HepG2 (cell line): ENCODE measurements around the gene THUMPD2. TPM values are rescaled to one million over a fixed set of nuclear protein-coding genes. Genes with fewer than 3 reads are reported as not detected.
A peak's percentile ranks its signal among the peaks of the same experiment; 100 is the strongest.

Experiments
- CBFB ChIP-seq: sonication (generic); formaldehyde crosslinking; IDR thresholded peaks from 2 replicates; pipeline ENCODE4 v1.4.0; 2020; ENCODE audit warnings: missing genetic modification reagents
- GABPA ChIP-seq, 2 experiments: IDR thresholded peaks; 2 replicates each; pipeline ENCODE4 v1.6.1; 2011 to 2016; ENCODE audit warnings: low read depth in 2 of 2, low read length in 1 of 2, missing biosample characterization in 1 of 2, missing genetic modification characterization in 1 of 2
- JUNB ChIP-seq: sonication (generic); formaldehyde crosslinking; IDR thresholded peaks from 2 replicates; pipeline ENCODE4 v1.8.0; 2022; ENCODE audit warnings: missing genetic modification reagents, mild to moderate bottlenecking, borderline replicate concordance
- PHF5A ChIP-seq: IDR thresholded peaks from one replicate; pipeline ENCODE4 v1.6.1; 2018; ENCODE audit warnings: low read depth, missing genetic modification reagents; ENCODE audit not compliant: unreplicated experiment
- ZFP36 ChIP-seq: fragments of 150-350 bp; IDR thresholded peaks from 2 replicates; pipeline ENCODE4 v1.6.1; 2018; ENCODE audit warnings: borderline replicate concordance, low read length, low read depth; ENCODE audit not compliant: partially characterized antibody
- ZNF556 ChIP-seq: sonication (generic); formaldehyde crosslinking; IDR thresholded peaks from 2 replicates; pipeline ENCODE4 v1.4.0; 2020; ENCODE audit warnings: mild to moderate bottlenecking, missing genetic modification reagents, borderline replicate concordance
- ZNF749 ChIP-seq: sonication (generic); formaldehyde crosslinking; IDR thresholded peaks from 2 replicates; pipeline ENCODE4 v1.8.0; 2022; ENCODE audit warnings: mild to moderate bottlenecking, missing genetic modification reagents, moderate library complexity, borderline replicate concordance
- polyA plus RNA-seq, 8 experiments: library from polyadenylated mRNA; depleted of rRNA in 3 of 8; stranded (reverse) in 7 of 8; unstranded in 1 of 8; fragments of >200 nt; fragmentation: Illumina TruSeq in 4 of 8; extraction: Trizol in 4 of 8; gene quantifications; 2 replicates each; pipeline versions ENCODE4 v1.2.1 to v1.2.3, GENCODE V29; 2011 to 2016; ENCODE audit warnings: low read depth in 4 of 8, missing spikeins in 1 of 8, mixed read lengths in 1 of 8; ENCODE audit not compliant: insufficient read depth in 1 of 8
- total RNA-seq, 5 experiments: library from RNA; depleted of rRNA; stranded (reverse); fragments of >200 nt; fragmentation: Illumina TruSeq; extraction: Trizol; gene quantifications; 2 replicates each; pipeline ENCODE4 v1.2.3, GENCODE V29; 2016; ENCODE audit warnings: low read depth in 1 of 5
- TF ChIP-seq, protein P1 (sequence below), 2 experiments: sonication (generic) in 1 of 2; formaldehyde crosslinking in 1 of 2; IDR thresholded peaks; 2 replicates each; pipeline versions ENCODE4 v1.6.1 to v1.9.0; 2014 to 2022; ENCODE audit warnings: antibody characterized with exemption in 1 of 2, borderline replicate concordance in 1 of 2, inconsistent platforms in 1 of 2, low read depth in 1 of 2, missing genetic modification reagents in 1 of 2
- TF ChIP-seq, protein P2 (sequence below): IDR thresholded peaks from 2 replicates; pipeline ENCODE4 v1.6.1; 2016; ENCODE audit warnings: missing biosample characterization, missing genetic modification reagents, low read depth
- TF ChIP-seq, protein P3 (sequence below): sonication (generic); formaldehyde crosslinking; IDR thresholded peaks from 2 replicates; pipeline ENCODE4 v1.4.0; 2020; ENCODE audit warnings: missing genetic modification reagents, mild to moderate bottlenecking, borderline replicate concordance
- TF ChIP-seq, protein P4 (sequence below): sonication (generic); formaldehyde crosslinking; IDR thresholded peaks from 2 replicates; pipeline ENCODE4 v1.5.0; 2020; ENCODE audit warnings: missing genetic modification reagents
- TF ChIP-seq, protein P5 (sequence below): sonication (generic); formaldehyde crosslinking; IDR thresholded peaks from 2 replicates; pipeline ENCODE4 v1.4.0; 2020; ENCODE audit warnings: mild to moderate bottlenecking, missing genetic modification reagents
- TF ChIP-seq, protein P6 (sequence below): sonication (generic); formaldehyde crosslinking; conservative IDR thresholded peaks from 2 replicates; pipeline ENCODE4 v1.8.0; 2022; ENCODE audit warnings: low read depth, missing genetic modification reagents

THUMPD2 gene
- total and polyA plus RNA-seq, 2 of the 13 experiments (the other 11 are each of a cell fraction or from before 2014, with no cell fraction given) = 11.8 to 15.6 TPM

DNA sequence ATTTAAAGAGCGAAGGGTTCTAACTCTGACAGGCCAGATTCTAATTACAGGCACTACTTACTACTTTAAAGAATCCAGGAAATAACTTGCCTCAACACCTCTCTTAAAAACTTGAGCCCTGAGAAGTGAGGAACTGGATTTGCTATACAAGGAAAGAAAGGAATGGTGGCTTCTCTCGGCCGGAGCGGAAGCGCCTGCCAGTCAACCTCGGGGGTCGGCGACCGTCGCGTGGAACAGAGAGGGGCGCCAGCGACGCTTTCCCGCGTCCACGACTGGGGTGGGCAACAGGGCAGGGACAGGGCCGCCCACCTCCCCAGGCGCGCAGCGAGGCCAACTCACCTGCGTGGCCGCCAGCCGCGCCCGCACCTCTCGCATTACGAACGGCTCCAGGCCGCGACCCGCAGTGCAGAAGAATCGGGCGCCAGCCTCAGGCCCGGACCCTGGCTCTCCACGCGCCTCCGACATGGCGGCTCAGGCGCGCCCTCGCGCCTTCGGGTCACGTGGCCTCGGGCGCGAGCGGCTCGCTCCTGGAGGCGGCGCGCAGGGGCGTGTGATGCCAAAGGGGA, at the start of gene THUMPD2 (continued):
- TF ChIP-seq, protein P1, sequence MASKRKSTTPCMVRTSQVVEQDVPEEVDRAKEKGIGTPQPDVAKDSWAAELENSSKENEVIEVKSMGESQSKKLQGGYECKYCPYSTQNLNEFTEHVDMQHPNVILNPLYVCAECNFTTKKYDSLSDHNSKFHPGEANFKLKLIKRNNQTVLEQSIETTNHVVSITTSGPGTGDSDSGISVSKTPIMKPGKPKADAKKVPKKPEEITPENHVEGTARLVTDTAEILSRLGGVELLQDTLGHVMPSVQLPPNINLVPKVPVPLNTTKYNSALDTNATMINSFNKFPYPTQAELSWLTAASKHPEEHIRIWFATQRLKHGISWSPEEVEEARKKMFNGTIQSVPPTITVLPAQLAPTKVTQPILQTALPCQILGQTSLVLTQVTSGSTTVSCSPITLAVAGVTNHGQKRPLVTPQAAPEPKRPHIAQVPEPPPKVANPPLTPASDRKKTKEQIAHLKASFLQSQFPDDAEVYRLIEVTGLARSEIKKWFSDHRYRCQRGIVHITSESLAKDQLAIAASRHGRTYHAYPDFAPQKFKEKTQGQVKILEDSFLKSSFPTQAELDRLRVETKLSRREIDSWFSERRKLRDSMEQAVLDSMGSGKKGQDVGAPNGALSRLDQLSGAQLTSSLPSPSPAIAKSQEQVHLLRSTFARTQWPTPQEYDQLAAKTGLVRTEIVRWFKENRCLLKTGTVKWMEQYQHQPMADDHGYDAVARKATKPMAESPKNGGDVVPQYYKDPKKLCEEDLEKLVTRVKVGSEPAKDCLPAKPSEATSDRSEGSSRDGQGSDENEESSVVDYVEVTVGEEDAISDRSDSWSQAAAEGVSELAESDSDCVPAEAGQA (IDR thresholded peaks at IDR 0.05; ENCODE audit: low read depth) = no peak; the same call in 1 of the 2 replicates
- TF ChIP-seq, protein P1 (CRISPR knock-in tag; IDR thresholded peaks at IDR 0.05; ENCODE audit: borderline replicate concordance) = peak; percentile 79; the same call in 1 of the 2 replicates
- TF ChIP-seq ZNF556 (CRISPR knock-in tag) (peak; percentile 84; the same call in 1 of the 2 replicates), CBFB (peak; percentile 88), GABPA (IDR thresholded peaks at IDR 0.05; ENCODE audit: low read depth, low read length) (no peak), GABPA (CRISPR knock-in tag; IDR thresholded peaks at IDR 0.05; ENCODE audit: low read depth) (no peak), ZFP36 (no peak), PHF5A (CRISPR knock-in tag) (no peak), JUNB (CRISPR knock-in tag) (no peak), ZNF749 (CRISPR knock-in tag) (no peak)
- TF ChIP-seq, protein P2, sequence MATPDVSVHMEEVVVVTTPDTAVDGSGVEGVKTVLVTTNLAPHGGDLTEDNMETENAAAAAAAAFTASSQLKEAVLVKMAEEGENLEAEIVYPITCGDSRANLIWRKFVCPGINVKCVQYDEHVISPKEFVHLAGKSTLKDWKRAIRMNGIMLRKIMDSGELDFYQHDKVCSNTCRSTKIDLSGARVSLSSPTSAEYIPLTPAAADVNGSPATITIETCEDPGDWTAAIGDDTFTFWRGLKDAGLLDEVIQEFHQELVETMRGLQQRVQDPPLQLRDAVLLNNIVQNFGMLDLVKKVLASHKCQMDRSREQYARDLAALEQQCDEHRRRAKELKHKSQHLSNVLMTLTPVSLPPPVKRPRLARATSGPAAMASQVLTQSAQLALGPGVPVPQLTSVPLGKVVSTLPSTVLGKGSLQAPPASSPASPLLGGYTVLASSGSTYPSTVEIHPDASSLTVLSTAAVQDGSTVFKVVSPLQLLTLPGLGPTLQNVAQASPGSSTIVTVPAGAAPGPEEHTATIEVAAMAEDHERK (CRISPR knock-in tag) = peak; percentile 16; the same call in 1 of the 2 replicates
- TF ChIP-seq, protein P3, sequence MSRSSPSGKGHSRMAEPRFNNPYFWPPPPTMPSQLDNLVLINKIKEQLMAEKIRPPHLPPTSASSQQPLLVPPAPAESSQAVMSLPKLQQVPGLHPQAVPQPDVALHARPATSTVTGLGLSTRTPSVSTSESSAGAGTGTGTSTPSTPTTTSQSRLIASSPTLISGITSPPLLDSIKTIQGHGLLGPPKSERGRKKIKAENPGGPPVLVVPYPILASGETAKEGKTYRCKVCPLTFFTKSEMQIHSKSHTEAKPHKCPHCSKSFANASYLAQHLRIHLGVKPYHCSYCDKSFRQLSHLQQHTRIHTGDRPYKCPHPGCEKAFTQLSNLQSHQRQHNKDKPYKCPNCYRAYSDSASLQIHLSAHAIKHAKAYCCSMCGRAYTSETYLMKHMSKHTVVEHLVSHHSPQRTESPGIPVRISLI (CRISPR knock-in tag) = peak; percentile 50; the same call in 1 of the 2 replicates
- TF ChIP-seq, protein P4, sequence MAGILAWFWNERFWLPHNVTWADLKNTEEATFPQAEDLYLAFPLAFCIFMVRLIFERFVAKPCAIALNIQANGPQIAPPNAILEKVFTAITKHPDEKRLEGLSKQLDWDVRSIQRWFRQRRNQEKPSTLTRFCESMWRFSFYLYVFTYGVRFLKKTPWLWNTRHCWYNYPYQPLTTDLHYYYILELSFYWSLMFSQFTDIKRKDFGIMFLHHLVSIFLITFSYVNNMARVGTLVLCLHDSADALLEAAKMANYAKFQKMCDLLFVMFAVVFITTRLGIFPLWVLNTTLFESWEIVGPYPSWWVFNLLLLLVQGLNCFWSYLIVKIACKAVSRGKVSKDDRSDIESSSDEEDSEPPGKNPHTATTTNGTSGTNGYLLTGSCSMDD (CRISPR knock-in tag) = peak; percentile 92; the same call in 1 of the 2 replicates
- TF ChIP-seq, protein P5, sequence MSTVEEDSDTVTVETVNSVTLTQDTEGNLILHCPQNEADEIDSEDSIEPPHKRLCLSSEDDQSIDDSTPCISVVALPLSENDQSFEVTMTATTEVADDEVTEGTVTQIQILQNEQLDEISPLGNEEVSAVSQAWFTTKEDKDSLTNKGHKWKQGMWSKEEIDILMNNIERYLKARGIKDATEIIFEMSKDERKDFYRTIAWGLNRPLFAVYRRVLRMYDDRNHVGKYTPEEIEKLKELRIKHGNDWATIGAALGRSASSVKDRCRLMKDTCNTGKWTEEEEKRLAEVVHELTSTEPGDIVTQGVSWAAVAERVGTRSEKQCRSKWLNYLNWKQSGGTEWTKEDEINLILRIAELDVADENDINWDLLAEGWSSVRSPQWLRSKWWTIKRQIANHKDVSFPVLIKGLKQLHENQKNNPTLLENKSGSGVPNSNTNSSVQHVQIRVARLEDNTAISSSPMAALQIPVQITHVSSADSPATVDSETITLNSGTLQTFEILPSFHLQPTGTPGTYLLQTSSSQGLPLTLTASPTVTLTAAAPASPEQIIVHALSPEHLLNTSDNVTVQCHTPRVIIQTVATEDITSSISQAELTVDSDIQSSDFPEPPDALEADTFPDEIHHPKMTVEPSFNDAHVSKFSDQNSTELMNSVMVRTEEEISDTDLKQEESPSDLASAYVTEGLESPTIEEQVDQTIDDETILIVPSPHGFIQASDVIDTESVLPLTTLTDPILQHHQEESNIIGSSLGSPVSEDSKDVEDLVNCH (CRISPR knock-in tag) = peak; percentile 83; the same call in 1 of the 2 replicates
- TF ChIP-seq, protein P6, sequence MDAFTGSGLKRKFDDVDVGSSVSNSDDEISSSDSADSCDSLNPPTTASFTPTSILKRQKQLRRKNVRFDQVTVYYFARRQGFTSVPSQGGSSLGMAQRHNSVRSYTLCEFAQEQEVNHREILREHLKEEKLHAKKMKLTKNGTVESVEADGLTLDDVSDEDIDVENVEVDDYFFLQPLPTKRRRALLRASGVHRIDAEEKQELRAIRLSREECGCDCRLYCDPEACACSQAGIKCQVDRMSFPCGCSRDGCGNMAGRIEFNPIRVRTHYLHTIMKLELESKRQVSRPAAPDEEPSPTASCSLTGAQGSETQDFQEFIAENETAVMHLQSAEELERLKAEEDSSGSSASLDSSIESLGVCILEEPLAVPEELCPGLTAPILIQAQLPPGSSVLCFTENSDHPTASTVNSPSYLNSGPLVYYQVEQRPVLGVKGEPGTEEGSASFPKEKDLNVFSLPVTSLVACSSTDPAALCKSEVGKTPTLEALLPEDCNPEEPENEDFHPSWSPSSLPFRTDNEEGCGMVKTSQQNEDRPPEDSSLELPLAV (CRISPR knock-in tag) = no peak
